Endothelial cell of umbilical vein (primary cell): ENCODE measurements around the gene TP53BP1. TPM values are rescaled to one million over a fixed set of nuclear protein-coding genes. Genes with fewer than 3 reads are reported as not detected.

Source experiments
- BruUV-seq: library from RNA; stranded (reverse); fragments of 400-500 nt; replicated peaks from 2 replicates; lab custom pipeline; 2021; lab: Mats Ljungman, UMichigan
- CTCF ChIA-PET: fragments of 300-600, 350-600 bp; sonication (Branson Sonifier 250); formaldehyde crosslinking; loops from one replicate; lab custom pipeline; 2021; ENCODE audit warnings: antibody characterized with exemption, inconsistent platforms; lab: Charles Lee
- POLR2A ChIA-PET: fragments of 300-600, 350-600 bp; sonication (Branson Sonifier 250); formaldehyde crosslinking; loops from one replicate; lab custom pipeline; 2021; ENCODE audit warnings: antibody characterized with exemption, inconsistent platforms; lab: Charles Lee
- DNase-seq: peaks from one replicate; pipeline ENCODE4 v3.0.0-alpha.2; 2011; ENCODE audit warnings: low read depth, low spot score
- FAIRE-seq: peaks from 2 replicates; lab custom pipeline; 2011; peaks lifted over from hg19 to GRCh38; lab: Jason Lieb, UNC
- H2AFZ ChIP-seq: 2 replicates; pipeline ENCODE4 v1.6.0; 2012; ENCODE audit warnings: low read depth, low read length, control low read depth, inconsistent platforms
- H3K27ac ChIP-seq: 2 replicates; pipeline ENCODE4 v1.5.1; 2011; ENCODE audit warnings: low read depth, mild to moderate bottlenecking, control low read depth, low read length, moderate library complexity; ENCODE audit not compliant: insufficient read depth
- H3K27me3 ChIP-seq, 2 experiments: 2 replicates each; pipeline versions ENCODE4 v1.6.0 to v1.6.1; 2011; ENCODE audit warnings: low read length in 2 of 2, mixed read lengths in 1 of 2; ENCODE audit not compliant: control insufficient read depth in 2 of 2, insufficient read depth in 2 of 2
- H3K36me3 ChIP-seq, 2 experiments: 2 replicates in 1 of 2; 3 replicates in 1 of 2; pipeline ENCODE4 v1.5.1; 2011; ENCODE audit warnings: low read length in 2 of 2, mild to moderate bottlenecking in 1 of 2, moderate library complexity in 1 of 2; ENCODE audit not compliant: control insufficient read depth in 2 of 2, insufficient read depth in 2 of 2; ENCODE audit errors: extremely low read depth in 1 of 2
- H3K4me1 ChIP-seq: 3 replicates; pipeline ENCODE4 v1.5.1; 2011; ENCODE audit warnings: mild to moderate bottlenecking, low read length; ENCODE audit not compliant: control insufficient read depth, insufficient read depth; ENCODE audit errors: extremely low read depth
- H3K4me2 ChIP-seq: 2 replicates; pipeline ENCODE4 v1.6.1; 2011; ENCODE audit warnings: low read length, control low read depth, mixed read lengths; ENCODE audit not compliant: insufficient read depth
- H3K4me3 ChIP-seq, 3 experiments: fragments of 200-600 bp in 1 of 3; sonication (generic), shearing (Covaris generic) in 1 of 3; replicated peaks in 1 of 3; 2 replicates each; pipeline ENCODE4 v1.5.1; 2011 to 2016; ENCODE audit warnings: control low read depth in 3 of 3, low read length in 3 of 3, mild to moderate bottlenecking in 2 of 3, inconsistent platforms in 1 of 3, low read depth in 1 of 3, moderate library complexity in 1 of 3; ENCODE audit not compliant: insufficient read depth in 1 of 3
- H3K79me2 ChIP-seq: 2 replicates; pipeline ENCODE4 v1.6.0; 2012; ENCODE audit warnings: low read length, inconsistent platforms; ENCODE audit not compliant: control insufficient read depth, insufficient read depth
- H3K9ac ChIP-seq: replicated peaks from 2 replicates; pipeline ENCODE3; 2011; ENCODE audit warnings: low read length, control low read depth; ENCODE audit not compliant: insufficient read depth; ENCODE audit errors: extremely low read depth
- H3K9me1 ChIP-seq: replicated peaks from 3 replicates; pipeline ENCODE4 v1.6.0; 2011; ENCODE audit warnings: mild to moderate bottlenecking, low read length; ENCODE audit not compliant: control insufficient read depth, insufficient read depth; ENCODE audit errors: extremely low read depth
- H3K9me3 ChIP-seq: replicated peaks from 2 replicates; pipeline ENCODE4 v1.5.1; 2012; ENCODE audit warnings: low read length, inconsistent platforms; ENCODE audit not compliant: control insufficient read depth, insufficient read depth
- H4K20me1 ChIP-seq: replicated peaks from 2 replicates; pipeline ENCODE3; 2011; ENCODE audit warnings: mild to moderate bottlenecking, low read length; ENCODE audit not compliant: control insufficient read depth, insufficient read depth; ENCODE audit errors: extremely low read depth
- EZH2 ChIP-seq: IDR thresholded peaks from 2 replicates; pipeline ENCODE4 v1.6.1; 2012; ENCODE audit warnings: borderline replicate concordance, low read depth, mild to moderate bottlenecking, moderate library complexity, low read length, inconsistent platforms; ENCODE audit not compliant: severe bottlenecking
- FOS ChIP-seq: IDR thresholded peaks from 2 replicates; pipeline ENCODE4 v1.6.1; 2011; ENCODE audit warnings: mild to moderate bottlenecking, low read length, moderate library complexity, borderline replicate concordance; ENCODE audit not compliant: insufficient read depth
- GATA2 ChIP-seq: IDR thresholded peaks from 2 replicates; pipeline ENCODE4 v1.7.0; 2011; ENCODE audit warnings: low read depth, mild to moderate bottlenecking, moderate library complexity, mixed read lengths, low read length; ENCODE audit not compliant: insufficient read length, insufficient read depth
- JUN ChIP-seq: IDR thresholded peaks from 2 replicates; pipeline ENCODE4 v1.6.1; 2011; ENCODE audit warnings: borderline replicate concordance, low read depth; ENCODE audit not compliant: insufficient read length, insufficient read depth
- MYC ChIP-seq: IDR thresholded peaks from one replicate; pipeline ENCODE4 v1.6.1; 2011; ENCODE audit warnings: mild to moderate bottlenecking, low read depth, low read length
- POLR2A ChIP-seq: IDR thresholded peaks from 2 replicates; pipeline ENCODE4 v1.6.1; 2012; ENCODE audit warnings: low read depth, mild to moderate bottlenecking, control low read depth, low read length
- POLR2AphosphoS5 ChIP-seq: IDR thresholded peaks from 2 replicates; pipeline ENCODE4 v1.6.1; 2012; ENCODE audit warnings: low read depth, mild to moderate bottlenecking, control low read depth, low read length, moderate library complexity; ENCODE audit not compliant: insufficient read depth
- dilution Hi-C: fragments of 300-500 bp; cut with MboI; formaldehyde crosslinking; loops from one replicate; pipeline ENCODE4 v1.15.0; 2019; ENCODE audit warnings: low sequenced_read_pairs; ENCODE audit not compliant: extremely low pct_ligation_motif_present
- intact Hi-C: fragments of 100-400 bp; cut with micrococcal nuclease; formaldehyde crosslinking; loops from one replicate; pipeline ENCODE4 v1.10.0; 2022
- polyA plus RNA-seq, 4 experiments: library from polyadenylated mRNA; depleted of rRNA in 3 of 4; stranded (reverse) in 3 of 4; unstranded in 1 of 4; fragments of >200 nt; gene quantifications; 2 replicates each; pipeline versions ENCODE4 v1.2.1 to v1.2.3, GENCODE V29; 2011 to 2012; ENCODE audit warnings: missing spikeins in 1 of 4
- total RNA-seq: library from RNA; stranded (reverse); gene quantifications from 2 replicates; pipeline ENCODE4 v1.2.3, GENCODE V29; 2021
- TF ChIP-seq, protein P1 (sequence below), 2 donors: IDR thresholded peaks; 1 replicate in 1 of 2; 2 replicates in 1 of 2; pipeline ENCODE4 v1.5.1; 2011; ENCODE audit warnings: low read length in 2 of 2, mild to moderate bottlenecking in 2 of 2, moderate library complexity in 2 of 2, control low read depth in 1 of 2, inconsistent platforms in 1 of 2, low read depth in 1 of 2; ENCODE audit not compliant: insufficient read depth in 1 of 2; ENCODE audit errors: extremely low read depth in 1 of 2
- TF ChIP-seq, protein P2 (sequence below): IDR thresholded peaks from 2 replicates; pipeline ENCODE4 v1.6.1; 2011; ENCODE audit not compliant: insufficient read depth, insufficient read length

Gene TP53BP1
- total and polyA plus RNA-seq, 2 donors (not counting 3 experiments of a cell fraction or from before 2014, with no cell fraction given): 28.1 to 59.5 TPM

DNA sequence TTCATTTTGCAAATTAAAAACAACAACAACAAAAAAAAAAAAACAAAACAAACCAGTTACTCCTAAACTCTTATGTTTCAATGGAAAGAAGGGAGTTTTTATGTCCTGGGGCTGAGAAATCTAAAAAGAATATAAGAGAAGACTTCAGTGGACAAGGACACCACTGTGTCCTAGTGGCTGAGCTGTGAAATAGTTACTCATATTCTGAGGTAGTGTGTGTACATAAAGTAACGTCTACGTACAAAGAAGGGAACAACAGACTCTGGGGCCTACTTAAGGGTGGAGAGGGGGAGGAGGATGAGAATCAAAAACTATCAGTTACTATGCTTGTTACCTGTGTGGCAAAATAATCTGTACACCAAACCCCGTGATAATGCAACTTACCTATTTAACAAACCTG lies 6.0 kb upstream of the TP53BP1 start:
- TF ChIP-seq, protein P1, sequence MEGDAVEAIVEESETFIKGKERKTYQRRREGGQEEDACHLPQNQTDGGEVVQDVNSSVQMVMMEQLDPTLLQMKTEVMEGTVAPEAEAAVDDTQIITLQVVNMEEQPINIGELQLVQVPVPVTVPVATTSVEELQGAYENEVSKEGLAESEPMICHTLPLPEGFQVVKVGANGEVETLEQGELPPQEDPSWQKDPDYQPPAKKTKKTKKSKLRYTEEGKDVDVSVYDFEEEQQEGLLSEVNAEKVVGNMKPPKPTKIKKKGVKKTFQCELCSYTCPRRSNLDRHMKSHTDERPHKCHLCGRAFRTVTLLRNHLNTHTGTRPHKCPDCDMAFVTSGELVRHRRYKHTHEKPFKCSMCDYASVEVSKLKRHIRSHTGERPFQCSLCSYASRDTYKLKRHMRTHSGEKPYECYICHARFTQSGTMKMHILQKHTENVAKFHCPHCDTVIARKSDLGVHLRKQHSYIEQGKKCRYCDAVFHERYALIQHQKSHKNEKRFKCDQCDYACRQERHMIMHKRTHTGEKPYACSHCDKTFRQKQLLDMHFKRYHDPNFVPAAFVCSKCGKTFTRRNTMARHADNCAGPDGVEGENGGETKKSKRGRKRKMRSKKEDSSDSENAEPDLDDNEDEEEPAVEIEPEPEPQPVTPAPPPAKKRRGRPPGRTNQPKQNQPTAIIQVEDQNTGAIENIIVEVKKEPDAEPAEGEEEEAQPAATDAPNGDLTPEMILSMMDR (IDR thresholded peaks at IDR 0.05; ENCODE audit: extremely low read depth in 1 of 2, insufficient read depth in 1 of 2, low read depth in 1 of 2, low read length in 2 of 2): no peak
- TF ChIP-seq, protein P2, sequence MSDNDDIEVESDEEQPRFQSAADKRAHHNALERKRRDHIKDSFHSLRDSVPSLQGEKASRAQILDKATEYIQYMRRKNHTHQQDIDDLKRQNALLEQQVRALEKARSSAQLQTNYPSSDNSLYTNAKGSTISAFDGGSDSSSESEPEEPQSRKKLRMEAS: no peak
- TF ChIP-seq MYC (no peak), JUN (no peak), FOS (no peak), POLR2A (no peak), GATA2 (no peak), POLR2AphosphoS5 (no peak), EZH2 (no peak)
- Histone ChIP-seq H3K9ac (no peak overlapping the region), H3K4me1 (no peaks in the 10 kb centered on the region), H3K79me2 (no peaks in the 10 kb centered on the region), H3K9me3 (no peaks in the 10 kb centered on the region), H3K36me3 (no peaks in the 10 kb centered on the region), H3K9me1 (no peaks in the 10 kb centered on the region), H3K27me3 (no peaks in the 10 kb centered on the region), H3K27ac (no peak overlapping the region), H3K4me2 (no peak overlapping the region), H2AFZ (no peak overlapping the region), H3K4me3 (no peak overlapping the region), H4K20me1 (no peaks in the 10 kb centered on the region)
- no peak for DNase-seq
- no peak for FAIRE-seq
- dilution Hi-C loops (no loop called here), intact Hi-C loops (no loop called here)
- BruUV-seq: no TSS peak
- ChIA-PET CTCF (interaction anchor here (1.8 kb wide), 1 partner anchor 12 kb away, joined by 8 read pairs; no protein-coding TSS in a partner anchor), POLR2A (interaction anchor here (1.3 kb wide), 1 partner anchor 12 kb away, joined by 3 read pairs; no protein-coding TSS in a partner anchor)
